CD4-positive, alpha-beta T cell treated with Interleukin-4 for 1 hour (primary cell): Measurements from ENCODE around the gene SERPIND1.

Experiments used
- DNase-seq, 2 donors: peaks; one replicate each; pipeline ENCODE4 v3.0.0-alpha.2; 2020 to 2022

The SERPIND1 gene

DNA sequence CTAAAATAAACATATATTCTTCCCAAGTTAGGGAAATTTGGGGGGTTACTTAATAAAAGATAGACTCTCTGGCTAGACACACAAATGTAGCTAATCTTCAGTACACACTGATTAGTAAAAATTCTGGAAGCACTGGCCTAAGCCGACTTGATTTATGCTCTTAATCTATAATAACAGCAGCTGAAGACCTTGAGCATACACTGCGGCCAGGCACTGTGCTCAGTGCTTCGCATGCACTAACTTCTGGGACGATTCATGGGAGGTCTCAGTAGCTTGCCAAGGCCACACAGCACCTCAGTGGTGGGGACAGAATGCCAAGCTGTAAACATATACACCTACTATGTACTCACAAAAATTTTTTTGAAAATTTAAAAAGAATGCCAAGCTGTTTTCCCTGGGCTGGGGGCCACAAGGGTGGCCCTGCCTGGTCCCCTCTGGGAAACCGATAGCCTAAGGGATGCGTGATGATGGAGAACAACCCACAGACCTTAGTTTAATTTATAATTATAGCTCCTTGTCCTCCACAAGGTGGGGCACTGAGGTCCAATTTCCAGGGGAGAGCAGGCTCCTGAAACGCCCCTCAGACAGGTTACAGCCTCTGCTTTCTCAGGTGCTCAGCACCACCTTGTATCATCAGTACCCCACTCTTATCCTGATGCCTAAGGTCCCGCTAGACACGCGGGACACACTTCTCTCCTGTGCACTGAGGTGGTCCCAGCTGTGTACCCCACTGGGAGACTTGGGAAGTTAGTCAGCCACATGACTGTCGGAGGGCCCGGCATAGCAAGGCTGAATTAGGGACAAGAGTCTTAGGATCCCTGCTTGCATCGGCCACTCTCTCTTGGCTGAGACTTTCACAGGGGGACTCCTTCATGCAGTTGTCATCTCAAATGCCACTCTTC is 20.1 kb downstream of the SERPIND1 start:
- DNase-seq = no peak

GRCh38 chr22:20794650-20795413 is 20.9 kb downstream of the SERPIND1 start:
- no peak for DNase-seq

DNA sequence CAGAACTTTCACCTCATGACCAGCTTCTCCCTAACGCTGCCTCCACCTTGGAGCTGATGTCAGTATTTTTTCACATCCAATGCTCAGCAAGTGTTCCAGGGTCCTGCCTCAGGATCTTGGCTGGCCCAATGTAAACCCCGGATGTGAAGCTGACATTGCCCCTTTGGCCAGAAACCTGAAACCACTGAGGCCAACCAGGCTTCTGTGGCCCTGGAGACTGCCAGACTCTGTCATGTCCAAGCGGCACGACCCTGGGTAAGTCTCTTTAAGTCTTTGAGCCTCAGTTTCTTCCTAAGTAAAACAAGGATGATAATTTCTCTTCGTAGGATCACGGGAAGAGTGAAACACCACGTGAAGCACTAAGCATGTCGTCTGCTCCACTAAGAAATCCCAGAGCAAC is 22.8 kb downstream of the SERPIND1 start:
- DNase-seq = no peak

DNA sequence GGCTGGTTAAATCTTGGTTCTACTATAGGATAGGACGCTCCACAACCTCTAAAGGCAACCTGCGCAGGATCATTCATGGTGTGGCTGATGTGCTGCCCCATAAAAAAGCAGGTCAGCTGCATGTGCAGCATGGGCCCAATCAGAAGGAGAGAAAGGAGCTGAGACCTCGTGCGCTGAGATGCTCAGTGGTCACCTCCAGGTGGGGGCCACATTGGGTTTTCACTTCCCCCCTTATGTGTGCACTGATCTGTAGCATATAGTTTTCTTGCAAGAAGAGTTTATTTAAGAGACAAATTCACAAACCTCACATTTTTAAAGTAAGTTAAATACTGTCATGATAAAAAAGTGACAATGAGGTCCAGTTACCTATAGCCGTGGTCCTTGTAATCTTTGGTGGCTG is 24.3 kb downstream of the SERPIND1 start:
- DNase-seq = no peak

GRCh38 chr22:20798974-20799373 is 25.1 kb downstream of the SERPIND1 start:
- no peak for DNase-seq

DNA sequence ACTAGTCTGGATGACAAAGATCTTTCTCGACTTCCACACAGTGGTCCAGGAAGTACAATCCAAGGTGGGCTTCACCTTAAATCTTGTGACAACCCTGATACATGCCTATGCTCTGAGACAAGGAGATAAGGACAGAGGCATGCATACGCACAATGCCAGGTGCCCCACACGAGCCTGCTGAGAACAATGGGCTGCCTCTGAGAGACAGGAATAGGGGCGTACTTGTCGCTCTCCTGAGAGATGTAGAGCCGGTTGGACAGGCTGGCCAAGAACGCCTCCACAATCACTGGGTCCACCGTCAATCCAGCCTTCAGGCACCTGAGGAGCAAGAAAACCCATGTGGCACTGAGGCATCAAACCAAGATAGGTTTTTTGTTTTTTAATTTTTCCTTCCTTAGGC is 25.5 kb downstream of the SERPIND1 start:
- no peak for DNase-seq

GRCh38 chr22:20802452-20802851 is 28.5 kb downstream of the SERPIND1 start:
- DNase-seq = no peak

DNA sequence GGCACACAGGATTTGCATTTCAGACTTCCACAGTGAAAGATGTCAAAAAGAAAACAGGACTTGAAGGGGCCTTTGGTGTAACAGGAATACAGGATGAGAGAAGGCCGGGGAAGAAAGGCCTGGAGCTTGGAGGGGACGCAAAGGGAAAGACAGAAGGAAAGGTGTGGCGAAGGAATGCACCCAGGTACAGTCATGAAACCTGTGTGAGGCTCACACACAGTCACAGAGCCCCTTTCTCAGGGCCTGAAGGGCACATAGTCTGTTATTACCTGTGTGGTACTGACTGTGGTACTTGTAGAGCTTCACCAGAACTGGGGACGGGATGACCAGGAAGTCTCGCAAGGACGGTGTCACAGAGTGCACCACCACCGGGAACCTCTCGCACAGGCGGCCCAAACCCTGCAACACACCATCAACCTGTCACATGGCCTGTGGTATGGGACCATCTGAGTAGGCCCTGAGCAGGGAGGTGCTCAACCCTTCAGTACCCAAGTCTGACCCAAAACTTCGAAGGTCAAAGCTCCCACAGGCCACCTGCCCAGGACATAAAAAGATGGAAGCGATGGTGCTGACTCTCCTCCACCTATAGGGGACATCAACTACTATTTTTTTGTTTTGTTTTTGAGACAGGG is 29.1 kb downstream of the SERPIND1 start:
- no peak for DNase-seq

DNA sequence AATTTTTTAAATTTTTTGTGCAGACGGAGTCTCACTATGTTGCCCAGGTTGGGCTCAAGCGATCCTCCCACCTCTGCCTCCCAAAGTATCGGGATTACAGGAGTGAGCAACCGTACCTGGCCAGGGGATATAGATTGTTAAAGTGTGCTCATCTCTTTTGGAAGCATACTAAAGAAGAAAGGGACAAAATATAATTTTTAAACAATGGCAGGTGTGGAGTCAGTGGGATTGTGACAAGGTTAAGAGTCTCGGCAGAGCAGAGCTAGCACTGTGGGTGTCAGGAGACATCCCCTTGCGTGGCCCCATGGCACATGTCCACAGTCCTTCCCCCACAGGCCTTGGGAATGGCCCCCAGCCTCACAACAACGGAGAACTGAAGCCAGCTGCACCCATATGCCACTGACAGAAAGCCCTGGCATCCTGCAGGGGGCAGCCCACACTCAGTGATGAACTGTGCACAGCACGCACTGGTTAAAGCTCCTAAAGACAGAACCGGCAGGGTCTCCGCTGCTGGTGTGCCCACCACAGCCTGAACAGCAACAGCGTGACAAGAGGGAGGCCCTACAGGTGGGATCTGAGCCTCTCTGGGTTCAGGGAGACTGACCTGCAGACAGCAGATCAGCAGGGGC is 29.9 kb downstream of the SERPIND1 start:
- DNase-seq = peak; percentile 23 to 26

DNA sequence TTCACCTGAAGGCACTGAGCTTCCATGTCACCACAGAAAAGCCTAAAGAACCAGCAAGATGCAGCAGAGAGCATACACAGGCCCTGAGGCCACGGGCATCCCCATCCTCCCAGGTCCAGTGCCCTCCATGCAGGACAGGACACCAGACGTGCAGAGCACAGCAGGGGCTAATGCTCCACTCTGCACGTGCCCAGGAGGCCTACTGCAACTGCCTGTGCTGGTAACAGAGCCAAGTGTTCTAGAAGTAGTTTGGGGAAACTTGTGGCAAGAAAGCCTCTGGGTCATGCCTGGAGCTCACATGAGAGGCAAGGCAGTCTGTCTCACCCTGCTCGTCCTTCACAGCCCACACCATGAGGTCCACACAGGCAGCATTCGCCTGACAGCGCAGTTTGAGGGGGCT is 30.7 kb downstream of the SERPIND1 start:
- no peak for DNase-seq

DNA sequence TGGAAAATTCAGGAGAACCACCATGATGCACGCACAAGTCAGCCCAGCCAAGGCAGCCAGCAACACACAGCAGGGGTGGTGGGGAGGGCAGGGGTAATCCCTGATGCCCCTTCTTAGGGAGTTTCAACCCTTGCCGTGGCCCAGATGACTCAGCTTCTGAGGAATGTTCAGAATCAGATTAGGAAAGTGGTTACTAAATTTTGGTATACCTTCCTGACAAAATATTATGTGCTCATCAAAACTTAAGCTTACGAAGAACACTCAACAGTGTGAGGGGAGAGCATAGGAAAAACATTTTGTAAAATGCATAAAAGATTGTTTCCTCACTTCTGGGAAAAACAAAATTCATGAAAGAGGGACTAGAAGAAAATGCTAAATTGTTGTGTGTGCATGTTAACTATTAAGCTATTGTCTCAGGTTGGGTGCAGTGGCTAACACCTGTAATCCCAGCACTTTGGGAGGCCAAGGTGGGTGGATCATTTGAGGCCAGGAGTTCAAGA is 32.1 kb downstream of the SERPIND1 start:
- DNase-seq = no peak

- no peak for DNase-seq
Measured at GRCh38 chr22:20807315-20807752, 33.4 kb downstream of the SERPIND1 start.

DNA sequence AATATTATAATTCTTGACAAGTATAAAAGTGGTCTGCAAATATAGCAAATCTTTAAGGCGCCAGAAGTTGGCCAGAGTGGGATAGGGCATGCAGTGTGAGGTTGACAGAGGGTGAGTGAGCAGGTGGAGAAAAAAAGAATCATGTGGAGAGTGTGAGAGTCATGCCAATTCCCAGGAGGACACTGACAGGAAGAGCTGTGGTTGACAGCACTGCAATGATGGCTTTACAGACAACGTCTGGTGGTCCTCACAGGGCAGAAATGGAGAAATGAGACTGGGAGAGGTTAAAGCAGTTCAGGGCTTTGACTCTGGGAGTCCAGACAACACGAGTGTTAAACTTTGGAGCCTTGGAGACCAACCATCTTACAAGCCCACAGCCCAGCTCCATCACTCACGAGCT is 34.9 kb downstream of the SERPIND1 start:
- DNase-seq = no peak

DNA sequence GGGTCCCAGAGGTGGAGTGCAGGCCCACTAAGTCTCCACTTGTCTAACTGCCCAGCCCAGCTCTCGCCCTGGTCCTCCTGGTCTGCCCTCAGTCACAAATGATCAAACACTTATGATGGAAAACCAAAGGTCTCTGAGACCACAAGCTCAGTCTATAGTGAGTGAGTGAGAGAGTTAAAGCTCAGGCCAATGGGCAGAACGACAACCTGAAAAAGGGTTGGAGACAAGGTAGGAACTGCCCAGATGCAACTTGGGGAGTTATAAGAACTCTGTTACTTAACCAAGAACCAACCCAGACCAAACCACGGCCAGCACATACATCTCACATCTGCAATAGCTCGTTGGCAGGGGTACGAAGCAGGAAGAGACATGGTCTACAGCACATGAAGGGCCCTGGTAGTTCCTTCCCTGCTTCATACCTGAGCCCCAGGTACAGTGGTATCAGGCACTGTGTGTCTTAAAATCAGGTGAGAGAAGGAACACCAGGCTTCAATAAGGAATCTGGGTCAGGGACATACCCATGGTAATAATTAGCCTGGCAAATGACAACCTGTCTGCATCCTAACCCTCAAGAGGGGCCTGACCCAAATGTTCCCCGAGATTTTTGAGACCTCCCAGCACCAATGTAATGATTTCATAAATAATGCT is 35.7 kb downstream of the SERPIND1 start:
- no peak for DNase-seq

DNA sequence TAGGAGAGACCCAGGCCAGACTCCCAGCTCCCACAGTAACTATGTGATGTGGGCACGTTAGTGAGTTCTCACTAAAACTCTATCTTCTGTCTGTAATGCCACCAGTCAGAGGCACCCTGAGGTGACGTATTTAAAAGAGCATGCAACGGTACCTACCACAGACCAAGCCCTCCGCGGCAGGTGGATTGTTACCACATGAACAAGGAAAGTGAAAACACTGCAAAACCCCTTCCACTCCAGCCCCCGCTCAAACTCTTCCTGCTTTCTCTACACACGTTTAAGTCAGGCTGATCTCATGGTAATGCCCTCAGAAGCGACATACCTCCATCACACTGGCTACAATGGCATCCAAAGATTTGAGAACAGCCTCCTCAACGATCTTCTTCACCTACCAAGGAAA is 36.7 kb downstream of the SERPIND1 start:
- DNase-seq = peak; percentile 25 to 43

DNA sequence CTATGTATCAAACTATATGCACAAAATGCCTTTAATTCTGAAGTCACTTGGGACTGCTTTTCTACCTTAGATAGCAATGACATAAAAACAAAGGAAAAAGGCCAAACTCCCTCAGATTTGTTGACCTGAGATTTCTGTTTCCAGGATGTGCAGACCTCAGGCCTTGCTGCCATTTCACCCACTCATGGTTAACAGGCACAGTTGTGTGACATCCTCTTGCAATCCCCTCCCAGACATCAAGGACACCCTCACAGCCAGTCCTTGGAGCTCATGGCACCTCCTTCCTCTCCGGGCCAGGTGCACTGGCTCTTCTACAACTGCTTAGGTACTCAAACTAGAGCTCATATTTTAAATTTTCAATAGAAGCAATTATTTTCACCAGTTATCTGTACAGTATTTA is 37.3 kb downstream of the SERPIND1 start:
- no peak for DNase-seq

DNA sequence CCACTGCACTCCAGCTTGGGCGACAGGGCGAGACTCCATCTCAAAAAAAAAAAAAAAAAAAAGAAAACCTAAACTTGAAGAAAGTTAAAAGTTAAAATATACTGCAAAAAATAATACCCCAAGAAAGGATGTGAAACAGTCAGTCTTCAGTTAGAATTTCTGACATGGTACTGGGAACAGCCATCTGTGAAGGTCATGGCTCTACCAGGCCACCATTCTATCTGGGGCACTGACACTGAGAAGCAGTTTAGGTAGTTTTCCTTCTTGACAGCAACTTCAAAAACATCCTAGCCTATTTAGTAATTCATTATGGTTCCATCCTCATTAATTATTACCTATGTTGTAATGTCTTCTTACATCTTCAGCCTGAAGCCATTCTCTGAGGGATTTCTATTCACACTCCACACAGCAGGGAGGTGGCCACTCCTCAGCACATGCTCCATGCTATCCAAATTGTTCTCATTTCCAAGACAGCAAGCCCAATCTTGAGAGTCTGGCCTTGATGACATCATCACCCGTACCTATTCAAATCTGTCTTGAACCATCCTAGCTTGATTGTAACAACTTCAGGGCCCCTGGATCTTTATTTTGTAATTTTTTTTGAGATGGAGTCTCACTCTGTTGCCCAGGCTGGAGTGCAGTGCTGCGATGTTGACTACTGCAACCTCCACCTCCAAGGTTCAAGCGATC is 38.2 kb downstream of the SERPIND1 start:
- DNase-seq = no peak

DNA sequence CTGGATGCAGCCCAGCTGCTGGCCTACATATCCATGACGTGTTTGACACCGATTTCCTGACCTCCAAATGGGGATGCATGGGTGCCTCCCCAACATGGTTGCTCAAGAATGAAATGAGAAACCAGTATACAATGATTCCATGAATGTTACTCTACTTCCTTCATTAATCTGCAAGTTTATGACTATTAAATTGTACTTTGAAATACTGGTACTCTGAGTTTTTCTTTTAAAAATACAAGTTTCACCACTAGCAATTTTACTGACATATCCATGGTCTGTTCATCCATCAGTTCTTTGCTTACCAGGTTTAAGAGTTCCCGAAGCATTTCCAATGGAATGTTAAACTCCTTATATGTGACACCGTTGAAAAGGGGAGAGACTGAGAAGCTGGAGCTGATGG is 39.1 kb downstream of the SERPIND1 start:
- DNase-seq = no peak

- no peak for DNase-seq
Measured at GRCh38 chr22:20814221-20814808, 40.4 kb downstream of the SERPIND1 start.

GRCh38 chr22:20815477-20816050 is 41.7 kb downstream of the SERPIND1 start:
- no peak for DNase-seq

DNA sequence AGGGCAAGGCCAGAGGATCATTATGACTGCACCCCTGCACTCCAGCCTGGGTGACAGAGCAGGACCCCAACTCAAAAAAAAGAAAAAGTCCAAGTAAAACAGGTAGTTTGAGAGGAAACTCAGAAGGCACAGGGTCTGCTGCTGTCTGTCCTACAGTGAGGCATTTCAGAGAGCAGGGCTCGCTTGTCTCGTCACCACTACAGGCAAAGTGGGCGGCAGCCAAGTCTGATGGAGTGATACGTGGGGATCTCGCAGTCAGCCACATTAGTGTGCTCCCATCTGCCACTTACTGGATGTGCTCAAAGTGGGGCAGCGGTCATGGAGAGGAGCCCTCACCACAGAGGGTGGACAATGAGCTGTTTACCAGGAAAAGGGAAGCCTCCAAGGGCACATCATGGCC is 42.6 kb downstream of the SERPIND1 start:
- DNase-seq = no peak
